Nephron progenitor cell (in vitro differentiated cells): Measurements from ENCODE around the gene RIT1.

Source experiments
- DNase-seq: peaks from one replicate; pipeline ENCODE4 v3.0.0; 2021
- H3K27ac Mint-ChIP-seq: 2 replicates; pipeline ENCODE4 v1.8.0; 2021; ENCODE audit warnings: mild to moderate bottlenecking, moderate library complexity, mixed read lengths
- H3K27me3 Mint-ChIP-seq: 2 replicates; pipeline ENCODE4 v1.8.0; 2021; ENCODE audit warnings: mild to moderate bottlenecking, low read depth, mixed read lengths; ENCODE audit not compliant: poor library complexity
- H3K36me3 Mint-ChIP-seq: 2 replicates; pipeline ENCODE4 v1.8.0; 2021; ENCODE audit warnings: low read depth, mixed read lengths
- H3K4me1 Mint-ChIP-seq: 2 replicates; pipeline ENCODE4 v1.8.0; 2021; ENCODE audit warnings: mixed read lengths
- H3K4me3 Mint-ChIP-seq: 2 replicates; pipeline ENCODE4 v1.8.0; 2021; ENCODE audit warnings: mild to moderate bottlenecking, moderate library complexity, mixed read lengths
- H3K9me3 Mint-ChIP-seq: 2 replicates; pipeline ENCODE4 v1.8.0; 2021; ENCODE audit warnings: mild to moderate bottlenecking, moderate library complexity, mixed read lengths
- CTCF ChIP-seq: fragments of 200-600 bp; sonication (generic); IDR thresholded peaks from 2 replicates; pipeline ENCODE4 v1.5.0; 2021; ENCODE audit warnings: antibody characterized with exemption

RIT1 gene

GRCh38 chr1:155850345-155850744 is 60.8 kb downstream of the RIT1 start:
- Mint-ChIP-seq H3K27me3 (no peaks in the 10 kb centered on the region), H3K4me3 (no peak overlapping the region), H3K9me3 (no peaks in the 10 kb centered on the region), H3K36me3 (peaks cover 88% of the 10 kb centered on the region), H3K4me1 (peaks cover 5% of the 10 kb centered on the region), H3K27ac (peak overlapping the region; percentile 30)
- TF ChIP-seq CTCF = no peak
- no peak for DNase-seq

- Mint-ChIP-seq H3K27me3 (no peaks in the 10 kb centered on the region), H3K9me3 (no peaks in the 10 kb centered on the region), H3K36me3 (peaks cover 88% of the 10 kb centered on the region), H3K4me3 (no peak overlapping the region), H3K4me1 (peaks cover 12% of the 10 kb centered on the region), H3K27ac (no peak overlapping the region)
- no peak for TF ChIP-seq CTCF
- DNase-seq = no peak
Measured at GRCh38 chr1:155847823-155848529, 63.2 kb downstream of the RIT1 start.
